Fibroblast of lung (primary cell): ENCODE data around the gene CYGB.

Experiments used
- CTCF ChIP-seq, 2 donors: IDR thresholded peaks in 1 of 2; conservative IDR thresholded peaks in 1 of 2; 1 replicate in 1 of 2; 2 replicates in 1 of 2; pipeline ENCODE4 v1.5.1; 2011 to 2012; ENCODE audit warnings: low read length in 2 of 2, control low read depth in 1 of 2, inconsistent platforms in 1 of 2, low read depth in 1 of 2, mild to moderate bottlenecking in 1 of 2
- EZH2 ChIP-seq: IDR thresholded peaks from 2 replicates; pipeline ENCODE4 v1.5.1; 2012; ENCODE audit warnings: low read length, control low read depth, mild to moderate bottlenecking; ENCODE audit errors: missing control alignments

- TF ChIP-seq CTCF (conservative IDR thresholded peaks at IDR 0.05 in 1 of 2, IDR thresholded peaks at IDR 0.05 in 1 of 2; ENCODE audit: low read depth in 1 of 2, low read length in 2 of 2), result no peak
- peak; percentile 84 for TF ChIP-seq EZH2
These were observed 49.4 kb upstream of the CYGB start for GRCh38 chr17:76586741-76587487.
